ENCODE results near the gene PTOV1. TPM values are rescaled to one million over a fixed set of nuclear protein-coding genes. Genes with fewer than 3 reads are reported as not detected.

Gene PTOV1
- polyA plus RNA-seq, 4 donors = 71.4 to 137 (median 88.0) TPM

DNA sequence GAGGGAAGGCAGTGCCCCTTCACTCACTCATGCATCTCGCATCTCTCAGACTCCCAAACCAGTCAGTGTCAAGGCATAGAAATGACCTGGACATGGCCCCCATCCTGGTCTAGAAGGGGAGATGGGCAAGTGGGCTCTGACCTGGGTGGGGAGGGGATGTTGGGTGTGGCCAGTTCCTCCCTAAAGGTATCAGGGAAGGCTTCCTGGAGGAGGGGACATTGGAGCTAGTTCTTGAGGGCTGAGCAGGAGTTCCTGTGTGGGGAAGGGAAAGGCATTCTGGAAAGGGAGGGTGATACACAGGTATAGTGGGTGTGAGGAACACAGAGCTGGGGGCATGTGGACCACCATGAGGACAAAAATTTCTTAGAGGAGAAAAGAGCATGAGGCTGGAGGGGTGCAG is 41.8 kb downstream of the PTOV1 start:
- no peak for FAIRE-seq
- Histone ChIP-seq H3K27ac (ENCODE audit: low read depth in 1 of 3, low read length in 2 of 3) (no peak overlapping the region), H3K36me3 (ENCODE audit: control insufficient read depth in 3 of 3, insufficient read depth in 2 of 3, low read depth in 1 of 3, low read length in 3 of 3) (peaks cover 0 to 10% (median 0%) of the 10 kb centered on the region in 3 donors), H3K9me3 (ENCODE audit: control insufficient read depth in 2 of 2, insufficient read depth in 1 of 2, low read depth in 1 of 2, low read length in 1 of 2) (peaks cover 0 to 6% of the 10 kb centered on the region in 2 donors), H3K4me1 (ENCODE audit: control insufficient read depth in 3 of 3, insufficient read depth in 2 of 3, low read depth in 1 of 3, low read length in 2 of 3) (peaks cover under 1 to 13% (median 2%) of the 10 kb centered on the region in 3 donors), H3K27me3 (ENCODE audit: control insufficient read depth in 3 of 3, insufficient read depth in 3 of 3, low read length in 3 of 3) (peaks cover 0 to 18% (median 0%) of the 10 kb centered on the region in 3 donors), H3K4me3 (ENCODE audit: low read depth in 1 of 3, low read length in 3 of 3) (no peak overlapping the region)
- DNase-seq = no peak
- 86 to 90% (median 89%) methylated on average over 1 of the region's 1 CpG for WGBS, 3 donors

DNA sequence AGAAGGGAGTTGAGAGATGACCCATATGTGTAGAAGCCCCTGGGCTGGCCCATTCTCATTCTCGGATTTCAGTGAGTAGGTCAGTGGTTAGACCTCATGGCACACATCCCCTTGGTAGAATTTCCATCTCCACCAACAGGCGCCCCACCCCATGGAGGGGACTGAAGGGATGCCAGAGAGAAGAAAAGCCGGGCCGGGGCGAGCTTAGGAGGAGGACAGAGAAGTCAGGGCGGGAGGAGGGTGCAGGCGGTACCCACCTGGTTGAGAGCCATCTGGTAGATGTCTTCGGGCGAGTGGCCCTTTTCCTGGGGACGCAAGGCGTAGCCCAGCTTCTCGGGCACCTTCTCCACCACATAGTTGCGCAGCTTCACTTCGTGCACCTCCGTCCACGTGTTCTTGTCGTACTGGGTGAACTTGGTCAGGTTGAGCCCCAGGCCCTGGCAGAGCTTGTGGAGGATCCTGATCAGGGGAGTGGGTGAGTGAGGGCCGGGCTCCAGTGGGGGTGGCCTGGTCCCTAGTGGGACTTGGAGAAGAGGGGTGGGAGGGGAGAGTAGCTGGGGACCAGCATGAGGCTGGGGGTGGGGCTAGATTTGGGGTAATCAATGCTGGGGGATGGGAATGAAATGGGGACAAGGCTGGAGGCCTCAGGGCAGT is 43.2 kb downstream of the PTOV1 start:
- Histone ChIP-seq H3K27me3 (ENCODE audit: control insufficient read depth in 3 of 3, insufficient read depth in 3 of 3, low read length in 3 of 3) (peaks cover 0 to 18% (median 0%) of the 10 kb centered on the region in 3 donors), H3K27ac (ENCODE audit: low read depth in 1 of 3, low read length in 2 of 3) (no peak overlapping the region), H3K9me3 (ENCODE audit: control insufficient read depth in 2 of 2, insufficient read depth in 1 of 2, low read depth in 1 of 2, low read length in 1 of 2) (peaks cover 0 to 6% of the 10 kb centered on the region in 2 donors), H3K4me1 (ENCODE audit: control insufficient read depth in 3 of 3, insufficient read depth in 2 of 3, low read depth in 1 of 3, low read length in 2 of 3) (peaks cover 0 to 10% (median 2%) of the 10 kb centered on the region in 3 donors), H3K36me3 (ENCODE audit: control insufficient read depth in 3 of 3, insufficient read depth in 2 of 3, low read depth in 1 of 3, low read length in 3 of 3) (peaks cover 0 to 4% (median 0%) of the 10 kb centered on the region in 3 donors), H3K4me3 (ENCODE audit: low read depth in 1 of 3, low read length in 3 of 3) (no peak overlapping the region)
- no peak for FAIRE-seq
- WGBS, 3 donors = 88 to 91% (median 89%) methylated on average over 18 of the region's 18 CpGs
- no peak for DNase-seq

- 64 to 76% (median 73%) methylated on average over 13 to 17 of the region's 17 CpGs for WGBS, 3 donors
- Histone ChIP-seq H3K27ac (ENCODE audit: low read depth in 1 of 3, low read length in 2 of 3) (peak overlapping the region in 1 of 3 donors; percentile 14), H3K9me3 (ENCODE audit: control insufficient read depth in 2 of 2, insufficient read depth in 1 of 2, low read depth in 1 of 2, low read length in 1 of 2) (no peaks in the 10 kb centered on the region), H3K4me1 (ENCODE audit: control insufficient read depth in 3 of 3, insufficient read depth in 2 of 3, low read depth in 1 of 3, low read length in 2 of 3) (peaks cover 0 to 7% (median 0%) of the 10 kb centered on the region in 3 donors), H3K27me3 (ENCODE audit: control insufficient read depth in 3 of 3, insufficient read depth in 3 of 3, low read length in 3 of 3) (peaks cover 0 to 18% (median 0%) of the 10 kb centered on the region in 3 donors), H3K4me3 (ENCODE audit: low read depth in 1 of 3, low read length in 3 of 3) (no peak overlapping the region), H3K36me3 (ENCODE audit: control insufficient read depth in 3 of 3, insufficient read depth in 2 of 3, low read depth in 1 of 3, low read length in 3 of 3) (no peaks in the 10 kb centered on the region)
- no peak for DNase-seq
- no peak for FAIRE-seq
These were observed 44.1 kb downstream of the PTOV1 start for GRCh38 chr19:49894879-49895565.

GRCh38 chr19:49895566-49896297 is 44.8 kb downstream of the PTOV1 start:
- H3K27ac ChIP-seq (ENCODE audit: low read depth in 1 of 3, low read length in 2 of 3) = no peak overlapping the region
- DNase-seq (no peak), FAIRE-seq (no peak)
- WGBS, 3 donors = 61 to 68% (median 65%) methylated on average over 16 to 17 of the region's 17 CpGs
- H3K4me1 ChIP-seq (ENCODE audit: control insufficient read depth in 3 of 3, insufficient read depth in 2 of 3, low read depth in 1 of 3, low read length in 2 of 3) = peaks cover 0 to 4% (median 0%) of the 10 kb centered on the region in 3 donors
- H3K27me3 ChIP-seq (ENCODE audit: control insufficient read depth in 3 of 3, insufficient read depth in 3 of 3, low read length in 3 of 3) = peaks cover 0 to 16% (median 0%) of the 10 kb centered on the region in 3 donors
- no peaks in the 10 kb centered on the region for H3K9me3 ChIP-seq (ENCODE audit: control insufficient read depth in 2 of 2, insufficient read depth in 1 of 2, low read depth in 1 of 2, low read length in 1 of 2)
- H3K4me3 ChIP-seq (ENCODE audit: low read depth in 1 of 3, low read length in 3 of 3) = no peak overlapping the region
- H3K36me3 ChIP-seq (ENCODE audit: control insufficient read depth in 3 of 3, insufficient read depth in 2 of 3, low read depth in 1 of 3, low read length in 3 of 3) = no peaks in the 10 kb centered on the region

- H3K4me1 ChIP-seq (ENCODE audit: control insufficient read depth in 3 of 3, insufficient read depth in 2 of 3, low read depth in 1 of 3, low read length in 2 of 3) = peaks cover 0 to 4% (median 0%) of the 10 kb centered on the region in 3 donors
- H3K27me3 ChIP-seq (ENCODE audit: control insufficient read depth in 3 of 3, insufficient read depth in 3 of 3, low read length in 3 of 3) = peaks cover 0 to 6% (median 0%) of the 10 kb centered on the region in 3 donors
- H3K4me3 ChIP-seq (ENCODE audit: low read depth in 1 of 3, low read length in 3 of 3) = no peak within 1 kb of the TSS
- no peaks in the 10 kb centered on the region for H3K36me3 ChIP-seq (ENCODE audit: control insufficient read depth in 3 of 3, insufficient read depth in 2 of 3, low read depth in 1 of 3, low read length in 3 of 3)
- DNase-seq (peak in 1 of 2 donors; percentile 28), FAIRE-seq (no peak)
- peak within 1 kb of the TSS in 1 of 3 donors; percentile 80 for H3K27ac ChIP-seq (ENCODE audit: low read depth in 1 of 3, low read length in 2 of 3)
- no peaks in the 10 kb centered on the region for H3K9me3 ChIP-seq (ENCODE audit: control insufficient read depth in 2 of 2, insufficient read depth in 1 of 2, low read depth in 1 of 2, low read length in 1 of 2)
- WGBS, 3 donors = 27 to 41% (median 28%) methylated on average over 19 to 20 of the region's 20 CpGs
These were observed 46.1 kb downstream of the PTOV1 start, which contains the start of gene IL4I1 for GRCh38 chr19:49896863-49897621. IL4I1 (minus strand) TSS chr19:49896887; CDS start chr19:49896160, 727 bp downstream.

DNA sequence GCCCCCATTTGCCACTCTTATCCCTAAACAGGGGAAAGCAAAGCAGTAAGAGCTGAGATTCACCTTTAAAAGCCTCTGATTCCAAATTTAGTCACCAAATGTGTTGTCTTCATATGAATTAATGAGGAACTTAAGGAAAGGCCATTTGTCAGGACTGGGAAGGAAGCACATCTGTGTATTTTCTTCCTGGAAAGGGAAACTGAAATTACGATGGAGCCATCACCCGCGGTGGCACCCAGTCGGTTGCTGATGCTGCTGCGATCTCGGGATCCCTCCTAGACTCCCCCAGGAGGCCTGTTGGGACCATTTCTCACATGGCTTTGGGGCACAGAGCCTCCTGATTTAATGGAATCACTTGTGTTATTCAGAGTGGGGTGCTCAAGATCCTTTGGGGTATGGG is 53.2 kb downstream of the PTOV1 start:
- no peak for DNase-seq
- Histone ChIP-seq H3K4me3 (ENCODE audit: low read depth in 1 of 3, low read length in 3 of 3) (no peak overlapping the region), H3K4me1 (ENCODE audit: control insufficient read depth in 3 of 3, insufficient read depth in 2 of 3, low read depth in 1 of 3, low read length in 2 of 3) (no peaks in the 10 kb centered on the region), H3K36me3 (ENCODE audit: control insufficient read depth in 3 of 3, insufficient read depth in 2 of 3, low read depth in 1 of 3, low read length in 3 of 3) (peaks cover 4 to 32% (median 6%) of the 10 kb centered on the region in 3 donors), H3K9me3 (ENCODE audit: control insufficient read depth in 2 of 2, insufficient read depth in 1 of 2, low read depth in 1 of 2, low read length in 1 of 2) (no peaks in the 10 kb centered on the region), H3K27ac (ENCODE audit: low read depth in 1 of 3, low read length in 2 of 3) (no peak overlapping the region), H3K27me3 (ENCODE audit: control insufficient read depth in 3 of 3, insufficient read depth in 3 of 3, low read length in 3 of 3) (no peaks in the 10 kb centered on the region)
- 46 to 54% (median 50%) methylated on average over 6 of the region's 6 CpGs for WGBS, 3 donors
- FAIRE-seq = no peak

GRCh38 chr19:49906879-49907564 is 56.1 kb downstream of the PTOV1 start:
- Histone ChIP-seq H3K27me3 (ENCODE audit: control insufficient read depth in 3 of 3, insufficient read depth in 3 of 3, low read length in 3 of 3) (no peaks in the 10 kb centered on the region), H3K4me3 (ENCODE audit: low read depth in 1 of 3, low read length in 3 of 3) (no peak overlapping the region), H3K9me3 (ENCODE audit: control insufficient read depth in 2 of 2, insufficient read depth in 1 of 2, low read depth in 1 of 2, low read length in 1 of 2) (no peaks in the 10 kb centered on the region), H3K36me3 (ENCODE audit: control insufficient read depth in 3 of 3, insufficient read depth in 2 of 3, low read depth in 1 of 3, low read length in 3 of 3) (peaks cover 4 to 55% (median 6%) of the 10 kb centered on the region in 3 donors), H3K27ac (ENCODE audit: low read depth in 1 of 3, low read length in 2 of 3) (no peak overlapping the region), H3K4me1 (ENCODE audit: control insufficient read depth in 3 of 3, insufficient read depth in 2 of 3, low read depth in 1 of 3, low read length in 2 of 3) (no peaks in the 10 kb centered on the region)
- DNase-seq (no peak), FAIRE-seq (no peak)
- WGBS, 3 donors = 89 to 93% (median 90%) methylated on average over 16 of the region's 16 CpGs

Data from small intestine (tissue), 7 donors.